ENCODE measurements around the gene RNASE13.

The RNASE13 gene

GRCh38 chr14:21034707-21035106 lies at the start of gene RNASE13:
Gene RNASE13 (minus strand): TSS chr14:21034807. CDS start chr14:21034288, 519 bp downstream.
- DNase-seq: no peak

GRCh38 chr14:21084396-21084795 lies 49.8 kb upstream of the RNASE13 start:
- DNase-seq: no peak

- DNase-seq: no peak
Measured at GRCh38 chr14:21083565-21084325, 49.1 kb upstream of the RNASE13 start.

GRCh38 chr14:21081521-21082142 lies 47.0 kb upstream of the RNASE13 start:
- no peak for DNase-seq

GRCh38 chr14:21078726-21079125 lies 44.1 kb upstream of the RNASE13 start:
- DNase-seq: no peak

- no peak for DNase-seq
Measured at GRCh38 chr14:21078287-21078686, 43.7 kb upstream of the RNASE13 start.

GRCh38 chr14:21077672-21078071 lies 43.1 kb upstream of the RNASE13 start:
- no peak for DNase-seq

- no peak for DNase-seq
Measured at GRCh38 chr14:21075719-21076437, 41.3 kb upstream of the RNASE13 start.

GRCh38 chr14:21074398-21075272 lies 40.0 kb upstream of the RNASE13 start:
- DNase-seq: no peak

GRCh38 chr14:21073921-21074320 lies 39.3 kb upstream of the RNASE13 start:
- no peak for DNase-seq

GRCh38 chr14:21072781-21073339 lies 38.3 kb upstream of the RNASE13 start:
- DNase-seq: no peak

GRCh38 chr14:21072031-21072473 lies 37.4 kb upstream of the RNASE13 start:
- no peak for DNase-seq

- DNase-seq: peak; percentile 6
Measured at GRCh38 chr14:21071225-21072030, 36.8 kb upstream of the RNASE13 start.

- DNase-seq: no peak
Measured at GRCh38 chr14:21070610-21071224, 36.1 kb upstream of the RNASE13 start.

- DNase-seq: no peak
Measured at GRCh38 chr14:21070083-21070609, 35.5 kb upstream of the RNASE13 start, which contains the start of gene ARHGEF40. Gene ARHGEF40 (plus strand): TSS chr14:21070304. CDS start chr14:21070397, 93 bp downstream.

- DNase-seq: peak; percentile 36
Measured at GRCh38 chr14:21069388-21070082, 34.9 kb upstream of the RNASE13 start.

GRCh38 chr14:21068521-21069387 lies 34.1 kb upstream of the RNASE13 start:
- peak; percentile 79 for DNase-seq

- peak; percentile 31 for DNase-seq
Measured at GRCh38 chr14:21066882-21067502, 32.4 kb upstream of the RNASE13 start.

Data from NCI-H1694 treated with DMSO at 0.1 percent for 48 hours (cell line).